Chondrocyte (in vitro differentiated cells): ENCODE results near the gene MECP2. TPM values are rescaled to one million over a fixed set of nuclear protein-coding genes. Genes with fewer than 3 reads are reported as not detected.

Experiments used
- DNase-seq: peaks from one replicate; pipeline ENCODE4 v3.0.0; 2021; ENCODE audit warnings: mixed read lengths, low spot score
- H3K27ac Mint-ChIP-seq: one replicate; pipeline ENCODE4 v1.8.0; 2021; ENCODE audit warnings: mild to moderate bottlenecking, moderate library complexity, mixed read lengths; ENCODE audit not compliant: unreplicated experiment
- H3K27me3 Mint-ChIP-seq: 2 replicates; pipeline ENCODE4 v1.8.0; 2021; ENCODE audit warnings: low read depth, mixed read lengths
- H3K36me3 Mint-ChIP-seq: 2 replicates; pipeline ENCODE4 v1.8.0; 2021; ENCODE audit warnings: low read depth, mixed read lengths
- H3K4me1 Mint-ChIP-seq: 2 replicates; pipeline ENCODE4 v1.8.0; 2021; ENCODE audit warnings: low read depth, mild to moderate bottlenecking, mixed read lengths
- H3K4me3 Mint-ChIP-seq: one replicate; pipeline ENCODE4 v1.8.0; 2021; ENCODE audit warnings: mild to moderate bottlenecking, moderate library complexity, mixed read lengths; ENCODE audit not compliant: unreplicated experiment
- H3K9me3 Mint-ChIP-seq: 2 replicates; pipeline ENCODE4 v1.8.0; 2021; ENCODE audit warnings: low read depth, mixed read lengths
- CTCF ChIP-seq: fragments of 200-600 bp; sonication (generic); IDR thresholded peaks from 2 replicates; pipeline ENCODE4 v1.5.0; 2021; ENCODE audit warnings: antibody characterized with exemption, mild to moderate bottlenecking, moderate library complexity
- total RNA-seq: library from RNA; stranded (reverse); gene quantifications from 3 replicates; pipeline ENCODE4 v1.2.1, GENCODE V29; 2021

Gene MECP2
- total RNA-seq, 1 donor from 2014 or later: 32.3 TPM

GRCh38 chrX:154131955-154132354, 34.4 kb upstream of the MECP2 start:
- peaks cover 3% of the 10 kb centered on the region for H3K4me1 Mint-ChIP-seq
- TF ChIP-seq CTCF: no peak

GRCh38 chrX:154126101-154126500, 28.6 kb upstream of the MECP2 start:
- no peak for DNase-seq
- no peak overlapping the region for H3K4me3 Mint-ChIP-seq
- H3K9me3 Mint-ChIP-seq: peaks cover 4% of the 10 kb centered on the region
- no peaks in the 10 kb centered on the region for H3K27me3 Mint-ChIP-seq
- no peaks in the 10 kb centered on the region for H3K4me1 Mint-ChIP-seq
- H3K27ac Mint-ChIP-seq: no peak overlapping the region
- no peaks in the 10 kb centered on the region for H3K36me3 Mint-ChIP-seq
- no peak for TF ChIP-seq CTCF

More at GRCh38 chrX:154131955-154132354, 34.4 kb upstream of the MECP2 start:
- Mint-ChIP-seq H3K27me3 (no peaks in the 10 kb centered on the region), H3K9me3 (peaks cover under 1% of the 10 kb centered on the region), H3K27ac (no peak overlapping the region), H3K4me3 (no peak overlapping the region), H3K36me3 (no peaks in the 10 kb centered on the region)
- no peak for DNase-seq

GRCh38 chrX:154125391-154126040, 28.0 kb upstream of the MECP2 start:
- H3K9me3 Mint-ChIP-seq: peaks cover 5% of the 10 kb centered on the region
- no peaks in the 10 kb centered on the region for H3K36me3 Mint-ChIP-seq
- no peak for DNase-seq
- no peak overlapping the region for H3K4me3 Mint-ChIP-seq
- no peak for TF ChIP-seq CTCF
- H3K4me1 Mint-ChIP-seq: no peaks in the 10 kb centered on the region
- no peaks in the 10 kb centered on the region for H3K27me3 Mint-ChIP-seq
- H3K27ac Mint-ChIP-seq: no peak overlapping the region

- Mint-ChIP-seq H3K36me3 (no peaks in the 10 kb centered on the region), H3K4me1 (no peaks in the 10 kb centered on the region), H3K27me3 (no peaks in the 10 kb centered on the region), H3K27ac (no peak overlapping the region), H3K9me3 (peaks cover 11% of the 10 kb centered on the region), H3K4me3 (no peak overlapping the region)
- TF ChIP-seq CTCF: no peak
- no peak for DNase-seq
These were observed 26.0 kb upstream of the MECP2 start for GRCh38 chrX:154123241-154124219.

GRCh38 chrX:154121961-154122360, 24.4 kb upstream of the MECP2 start:
- H3K4me1 Mint-ChIP-seq: no peaks in the 10 kb centered on the region
- TF ChIP-seq CTCF: no peak
- H3K9me3 Mint-ChIP-seq: peaks cover 16% of the 10 kb centered on the region
- no peak overlapping the region for H3K27ac Mint-ChIP-seq
- no peak overlapping the region for H3K4me3 Mint-ChIP-seq
- H3K36me3 Mint-ChIP-seq: peaks cover 1% of the 10 kb centered on the region
- no peaks in the 10 kb centered on the region for H3K27me3 Mint-ChIP-seq
- no peak for DNase-seq
